ENCODE measurements around the gene LPCAT2. TPM values are rescaled to one million over a fixed set of nuclear protein-coding genes. Genes with fewer than 3 reads are reported as not detected.

The LPCAT2 gene
- total RNA-seq, 1 experiment from 2014 or later = 62.1 TPM

DNA sequence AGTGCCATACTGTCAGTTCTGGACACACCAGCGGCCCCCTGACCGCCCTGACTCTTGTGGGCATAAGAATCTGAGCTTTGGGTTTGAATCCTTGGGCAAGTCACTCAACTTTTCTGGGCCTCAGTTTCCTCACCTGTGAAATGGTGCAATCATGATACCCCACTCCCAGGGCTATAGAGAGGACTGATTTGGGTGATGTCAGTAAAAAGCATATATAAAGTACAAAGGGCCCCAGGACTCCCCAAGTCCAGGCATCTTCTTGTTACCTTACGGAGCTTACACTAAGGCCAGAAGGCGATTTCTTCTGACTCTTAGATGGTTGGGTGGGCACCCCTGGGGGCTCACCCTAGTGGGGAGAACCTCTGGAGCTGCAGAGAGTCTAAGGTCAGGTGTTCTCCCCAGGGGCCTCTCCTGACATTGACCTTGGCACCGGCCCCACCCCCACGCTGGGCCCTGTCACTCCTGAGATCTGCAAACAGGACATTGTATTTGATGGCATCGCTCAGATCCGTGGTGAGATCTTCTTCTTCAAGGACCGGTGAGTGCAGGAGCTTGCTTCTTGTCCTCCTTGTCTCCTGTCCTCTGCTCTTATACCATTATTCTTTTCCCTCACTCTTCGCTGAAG is 16.0 kb upstream of the LPCAT2 start:
- in situ Hi-C loops (cut with HindIII; ENCODE audit: low pct_unique_long_range_greater_than_20kb, low sequenced_read_pairs) (no loop called here), intact Hi-C loops (cut with micrococcal nuclease; ENCODE audit: unreplicated experiment) (no loop called here)
- no peak overlapping the region for H3K4me3 ChIP-seq (ENCODE audit: low read depth in 2 of 2, low read length in 2 of 2)
- no TSS peak for BruUV-seq (replicated peaks)
- POLR2A ChIA-PET = no interaction called here
- no peaks in the 10 kb centered on the region for H3K9me3 ChIP-seq (ENCODE audit: control insufficient read depth, insufficient read depth, low read depth, low read length)
- no peaks in the 10 kb centered on the region for H3K27me3 ChIP-seq (ENCODE audit: control insufficient read depth, insufficient read depth, low read length)
- TF ChIP-seq, protein P1, sequence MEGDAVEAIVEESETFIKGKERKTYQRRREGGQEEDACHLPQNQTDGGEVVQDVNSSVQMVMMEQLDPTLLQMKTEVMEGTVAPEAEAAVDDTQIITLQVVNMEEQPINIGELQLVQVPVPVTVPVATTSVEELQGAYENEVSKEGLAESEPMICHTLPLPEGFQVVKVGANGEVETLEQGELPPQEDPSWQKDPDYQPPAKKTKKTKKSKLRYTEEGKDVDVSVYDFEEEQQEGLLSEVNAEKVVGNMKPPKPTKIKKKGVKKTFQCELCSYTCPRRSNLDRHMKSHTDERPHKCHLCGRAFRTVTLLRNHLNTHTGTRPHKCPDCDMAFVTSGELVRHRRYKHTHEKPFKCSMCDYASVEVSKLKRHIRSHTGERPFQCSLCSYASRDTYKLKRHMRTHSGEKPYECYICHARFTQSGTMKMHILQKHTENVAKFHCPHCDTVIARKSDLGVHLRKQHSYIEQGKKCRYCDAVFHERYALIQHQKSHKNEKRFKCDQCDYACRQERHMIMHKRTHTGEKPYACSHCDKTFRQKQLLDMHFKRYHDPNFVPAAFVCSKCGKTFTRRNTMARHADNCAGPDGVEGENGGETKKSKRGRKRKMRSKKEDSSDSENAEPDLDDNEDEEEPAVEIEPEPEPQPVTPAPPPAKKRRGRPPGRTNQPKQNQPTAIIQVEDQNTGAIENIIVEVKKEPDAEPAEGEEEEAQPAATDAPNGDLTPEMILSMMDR (IDR thresholded peaks at IDR 0.05) = no peak
- TF ChIP-seq TCF7L2 (IDR thresholded peaks at IDR 0.05; ENCODE audit: low read depth, low read length) (no peak), SIN3A (IDR thresholded peaks at IDR 0.05; ENCODE audit: borderline replicate concordance, insufficient read depth, low read depth, low read length) (no peak), POLR2AphosphoS5 (IDR thresholded peaks at IDR 0.05; ENCODE audit: low read depth, low read length) (no peak)
- TF ChIP-seq, protein P2, sequence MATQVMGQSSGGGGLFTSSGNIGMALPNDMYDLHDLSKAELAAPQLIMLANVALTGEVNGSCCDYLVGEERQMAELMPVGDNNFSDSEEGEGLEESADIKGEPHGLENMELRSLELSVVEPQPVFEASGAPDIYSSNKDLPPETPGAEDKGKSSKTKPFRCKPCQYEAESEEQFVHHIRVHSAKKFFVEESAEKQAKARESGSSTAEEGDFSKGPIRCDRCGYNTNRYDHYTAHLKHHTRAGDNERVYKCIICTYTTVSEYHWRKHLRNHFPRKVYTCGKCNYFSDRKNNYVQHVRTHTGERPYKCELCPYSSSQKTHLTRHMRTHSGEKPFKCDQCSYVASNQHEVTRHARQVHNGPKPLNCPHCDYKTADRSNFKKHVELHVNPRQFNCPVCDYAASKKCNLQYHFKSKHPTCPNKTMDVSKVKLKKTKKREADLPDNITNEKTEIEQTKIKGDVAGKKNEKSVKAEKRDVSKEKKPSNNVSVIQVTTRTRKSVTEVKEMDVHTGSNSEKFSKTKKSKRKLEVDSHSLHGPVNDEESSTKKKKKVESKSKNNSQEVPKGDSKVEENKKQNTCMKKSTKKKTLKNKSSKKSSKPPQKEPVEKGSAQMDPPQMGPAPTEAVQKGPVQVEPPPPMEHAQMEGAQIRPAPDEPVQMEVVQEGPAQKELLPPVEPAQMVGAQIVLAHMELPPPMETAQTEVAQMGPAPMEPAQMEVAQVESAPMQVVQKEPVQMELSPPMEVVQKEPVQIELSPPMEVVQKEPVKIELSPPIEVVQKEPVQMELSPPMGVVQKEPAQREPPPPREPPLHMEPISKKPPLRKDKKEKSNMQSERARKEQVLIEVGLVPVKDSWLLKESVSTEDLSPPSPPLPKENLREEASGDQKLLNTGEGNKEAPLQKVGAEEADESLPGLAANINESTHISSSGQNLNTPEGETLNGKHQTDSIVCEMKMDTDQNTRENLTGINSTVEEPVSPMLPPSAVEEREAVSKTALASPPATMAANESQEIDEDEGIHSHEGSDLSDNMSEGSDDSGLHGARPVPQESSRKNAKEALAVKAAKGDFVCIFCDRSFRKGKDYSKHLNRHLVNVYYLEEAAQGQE (IDR thresholded peaks at IDR 0.05; ENCODE audit: insufficient read depth in 1 of 2, low read depth in 2 of 2, low read length in 1 of 2) = no peak
- DNase-seq (ENCODE audit: low read depth, low spot score) (no peak), ATAC-seq (no peak)
- CTCF ChIA-PET = interaction anchor here (0.7 kb wide), 1 partner anchor 27 kb away, joined by 3 read pairs; no protein-coding TSS in a partner anchor
- peaks cover 40% of the 10 kb centered on the region for H3K4me1 ChIP-seq (ENCODE audit: control insufficient read depth, insufficient read depth, low read length)
- peaks cover 3% of the 10 kb centered on the region; the same call in 1 of the 2 replicates for H3K36me3 ChIP-seq (ENCODE audit: control insufficient read depth, insufficient read depth, low read length)
- H3K27ac ChIP-seq (ENCODE audit: low read length) = no peak overlapping the region

DNA sequence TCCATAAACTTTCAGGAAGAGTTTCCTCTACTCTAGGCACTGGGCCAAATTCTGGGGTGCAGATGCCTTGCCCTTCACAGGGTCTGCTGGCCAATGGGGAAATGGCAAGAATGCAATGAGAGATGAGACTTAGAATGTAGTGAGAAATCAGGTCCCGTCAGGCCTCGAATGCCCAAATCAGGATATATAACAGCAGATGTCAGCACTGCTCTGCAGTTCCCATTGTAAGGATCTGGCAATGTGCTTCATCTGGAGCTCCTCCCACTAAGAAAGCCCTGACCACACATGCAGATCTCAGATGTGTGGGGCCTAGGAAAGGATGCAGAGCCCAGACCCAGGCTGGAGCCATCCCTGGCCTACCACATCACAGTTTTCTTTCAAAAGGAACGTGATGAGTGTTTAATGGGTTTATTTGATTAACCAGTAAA is 13.9 kb upstream of the LPCAT2 start:
- Histone ChIP-seq H3K4me1 (ENCODE audit: control insufficient read depth, insufficient read depth, low read length) (peaks cover 55% of the 10 kb centered on the region), H3K27me3 (ENCODE audit: control insufficient read depth, insufficient read depth, low read length) (no peaks in the 10 kb centered on the region)
- no peak for DNase-seq (ENCODE audit: low read depth, low spot score)

More for the DNA sequence above, 13.9 kb upstream of the LPCAT2 start:
- ChIA-PET CTCF (interaction anchor here (0.5 to 1.0 kb wide), 3 partner anchors 30 to 205 kb away, joined by 3 to 5 read pairs (median 3); no protein-coding TSS in a partner anchor), POLR2A (no interaction called here)
- intact Hi-C loops (cut with micrococcal nuclease; ENCODE audit: unreplicated experiment) (no loop called here), in situ Hi-C loops (cut with HindIII; ENCODE audit: low pct_unique_long_range_greater_than_20kb, low sequenced_read_pairs) (no loop called here)
- BruUV-seq (replicated peaks) = no TSS peak
- H3K4me3 ChIP-seq (ENCODE audit: low read depth in 2 of 2, low read length in 2 of 2) = no peak overlapping the region
- peak overlapping the region; percentile 59 for H3K27ac ChIP-seq (ENCODE audit: low read length)
- TF ChIP-seq, protein P1 (IDR thresholded peaks at IDR 0.05) = peak; percentile 55
- TF ChIP-seq, protein P2 (IDR thresholded peaks at IDR 0.05; ENCODE audit: insufficient read depth in 1 of 2, low read depth in 2 of 2, low read length in 1 of 2) = no peak
- TF ChIP-seq SIN3A (IDR thresholded peaks at IDR 0.05; ENCODE audit: borderline replicate concordance, insufficient read depth, low read depth, low read length) = no peak
- ATAC-seq = peak; percentile 64; the same call in 1 of the 2 replicates
- H3K36me3 ChIP-seq (ENCODE audit: control insufficient read depth, insufficient read depth, low read length) = no peaks in the 10 kb centered on the region; the same call in 1 of the 2 replicates
- no peaks in the 10 kb centered on the region for H3K9me3 ChIP-seq (ENCODE audit: control insufficient read depth, insufficient read depth, low read depth, low read length)

Measured in Panc1 (cell line).